HepG2 (cell line): ENCODE data around the gene WNT16. TPM values are rescaled to one million over a fixed set of nuclear protein-coding genes. Genes with fewer than 3 reads are reported as not detected.

Experiments used
- ATAC-seq: fragments of 200-7000 bp; cut with Tn5 transposase; 3 replicates; pipeline ENCODE4 v1.9.1; 2020; ENCODE audit warnings: mild to moderate bottlenecking, moderate library complexity
- BruUV-seq: library from RNA; stranded (reverse); fragments of 400-500 nt; replicated peaks from 2 replicates; lab custom pipeline; 2021; lab: Mats Ljungman, UMichigan
- CTCF ChIA-PET: fragments of 300-600 bp; formaldehyde crosslinking; extraction: SDS; loops from one replicate; lab custom pipeline; 2021; ENCODE audit warnings: low total read pairs, inconsistent platforms, low intra/inter-chr PET ratio; lab: Yijun Ruan, JAX
- POLR2A ChIA-PET: fragments of 350-600 bp; sonication (Branson Sonifier 250); formaldehyde crosslinking; loops from one replicate; lab custom pipeline; 2020; ENCODE audit warnings: antibody characterized with exemption, inconsistent platforms; lab: Yijun Ruan, JAX
- DNase-seq: peaks from one replicate; pipeline ENCODE4 v3.0.0-alpha.2; 2015; ENCODE audit warnings: low spot score
- FAIRE-seq: peaks from 3 replicates; lab custom pipeline; 2011; peaks lifted over from hg19 to GRCh38; lab: Jason Lieb, UNC
- H2AFZ ChIP-seq: one replicate; pipeline ENCODE4 v1.6.1; 2011; ENCODE audit warnings: low read length, inconsistent platforms
- H3K27ac ChIP-seq: fragments of 300-600 bp; 3 replicates; pipeline ENCODE4 v1.8.0; 2011; ENCODE audit warnings: mixed run types, mild to moderate bottlenecking, mixed read lengths, low read length, inconsistent platforms; ENCODE audit not compliant: insufficient read depth; ENCODE audit errors: extremely low read length
- H3K27me3 ChIP-seq, 2 experiments: fragments of 200-600 bp in 1 of 2; 2 replicates in 1 of 2; 3 replicates in 1 of 2; pipeline versions ENCODE4 v1.6.0 to v1.8.0; 2011; ENCODE audit warnings: low read length in 2 of 2, mild to moderate bottlenecking in 2 of 2, moderate library complexity in 2 of 2, inconsistent platforms in 1 of 2; ENCODE audit not compliant: insufficient read depth in 2 of 2, control insufficient read depth in 1 of 2
- H3K36me3 ChIP-seq, 2 experiments: fragments of 200-600 bp in 1 of 2; replicated peaks in 1 of 2; 2 replicates in 1 of 2; 3 replicates in 1 of 2; pipeline versions ENCODE4 v1.5.1 to v1.8.0; 2011; ENCODE audit warnings: low read length in 2 of 2, inconsistent platforms in 1 of 2; ENCODE audit not compliant: insufficient read depth in 2 of 2, control insufficient read depth in 1 of 2
- H3K4me1 ChIP-seq: 2 replicates; pipeline ENCODE4 v1.5.1; 2012; ENCODE audit warnings: low read length, inconsistent platforms; ENCODE audit not compliant: insufficient read depth
- H3K4me2 ChIP-seq: 2 replicates; pipeline ENCODE4 v1.6.0; 2011; ENCODE audit warnings: low read depth, low read length, inconsistent platforms
- H3K4me3 ChIP-seq, 3 experiments: fragments of 200-600 bp in 1 of 3; sonication (generic), shearing (Covaris generic) in 1 of 3; replicated peaks in 1 of 3; 2 replicates each; pipeline ENCODE4 v1.5.1; 2011 to 2016; ENCODE audit warnings: low read length in 3 of 3, inconsistent platforms in 2 of 3, low read depth in 2 of 3, mild to moderate bottlenecking in 2 of 3, control low read depth in 1 of 3, mixed read lengths in 1 of 3; ENCODE audit not compliant: insufficient read depth in 1 of 3
- H3K79me2 ChIP-seq: one replicate; pipeline ENCODE4 v1.6.1; 2011; ENCODE audit warnings: low read length, inconsistent platforms; ENCODE audit not compliant: insufficient read depth
- H3K9ac ChIP-seq: 2 replicates; pipeline ENCODE4 v1.6.0; 2011; ENCODE audit warnings: mild to moderate bottlenecking, low read depth, low read length, inconsistent platforms; ENCODE audit not compliant: insufficient read depth
- H3K9me3 ChIP-seq: 2 replicates; pipeline ENCODE4 v1.5.1; 2012; ENCODE audit warnings: mild to moderate bottlenecking, low read length
- H4K20me1 ChIP-seq: 2 replicates; pipeline ENCODE4 v1.6.0; 2011; ENCODE audit warnings: inconsistent platforms, mild to moderate bottlenecking, low read length, moderate library complexity; ENCODE audit not compliant: insufficient read depth
- CHD4 ChIP-seq: fragments of 200-600 bp; sonication (generic); IDR thresholded peaks from 2 replicates; pipeline ENCODE4 v1.7.0; 2017; ENCODE audit warnings: mild to moderate bottlenecking, low read length, borderline replicate concordance
- EHMT2 ChIP-seq: fragments of 200-600 bp; sonication (generic); IDR thresholded peaks from 2 replicates; pipeline ENCODE4 v1.7.0; 2017; ENCODE audit warnings: antibody characterized with exemption, low read depth, low read length, borderline replicate concordance
- KMT2B ChIP-seq: IDR thresholded peaks from 2 replicates; pipeline ENCODE4 v1.6.1; 2016; ENCODE audit warnings: missing genetic modification reagents, missing compliant biosample characterization
- RCOR2 ChIP-seq: IDR thresholded peaks from 2 replicates; pipeline ENCODE4 v1.6.1; 2016; ENCODE audit warnings: missing biosample characterization, missing genetic modification reagents
- RFX1 ChIP-seq: fragments of 450-650 bp; IDR thresholded peaks from 2 replicates; pipeline ENCODE4 v1.6.1; 2017
- YY1 ChIP-seq: IDR thresholded peaks from 2 replicates; pipeline ENCODE4 v1.6.1; 2011; ENCODE audit warnings: low read length, low read depth, moderate library complexity, mild to moderate bottlenecking; ENCODE audit not compliant: insufficient read depth, insufficient replicate concordance
- ZFP36L2 ChIP-seq: sonication (generic); formaldehyde crosslinking; IDR thresholded peaks from 2 replicates; pipeline ENCODE4 v1.4.0; 2020; ENCODE audit warnings: missing genetic modification reagents
- ZNF34 ChIP-seq: sonication (generic); formaldehyde crosslinking; IDR thresholded peaks from 2 replicates; pipeline ENCODE4 v1.4.0; 2020; ENCODE audit warnings: mild to moderate bottlenecking, missing genetic modification reagents, borderline replicate concordance
- ZNF605 ChIP-seq: sonication (generic); formaldehyde crosslinking; IDR thresholded peaks from 2 replicates; pipeline ENCODE4 v1.8.0; 2022; ENCODE audit warnings: mild to moderate bottlenecking, missing genetic modification reagents
- ZNF678 ChIP-seq: sonication (generic); formaldehyde crosslinking; IDR thresholded peaks from 2 replicates; pipeline ENCODE4 v1.4.0; 2020; ENCODE audit warnings: mild to moderate bottlenecking, missing genetic modification reagents
- ZNF782 ChIP-seq: sonication (generic); formaldehyde crosslinking; IDR thresholded peaks from 2 replicates; pipeline ENCODE4 v1.4.0; 2020; ENCODE audit warnings: missing genetic modification reagents, mild to moderate bottlenecking, borderline replicate concordance
- ZZZ3 ChIP-seq: sonication (generic); formaldehyde crosslinking; IDR thresholded peaks from 2 replicates; pipeline ENCODE4 v1.4.0; 2020; ENCODE audit warnings: missing genetic modification reagents, mild to moderate bottlenecking, borderline replicate concordance
- WGBS: methylation state at CpG from one replicate; pipeline ENCODE4 v1.1.6; 2017; ENCODE audit warnings: low lambda C conversion rate; 5-methylcytosine and 5-hydroxymethylcytosine counted together
- in situ Hi-C: cut with HindIII; loops from 2 replicates; pipeline ENCODE4 v1.10.0; 2017; ENCODE audit warnings: low pct_unique_long_range_greater_than_20kb; ENCODE audit not compliant: extremely low pct_ligation_motif_present
- intact Hi-C: fragments of 100-400 bp; cut with micrococcal nuclease; formaldehyde crosslinking; loops from one replicate; pipeline ENCODE4 v1.10.0; 2022; ENCODE audit not compliant: unreplicated experiment
- polyA plus RNA-seq, 8 experiments: library from polyadenylated mRNA; depleted of rRNA in 3 of 8; stranded (reverse) in 7 of 8; unstranded in 1 of 8; fragments of >200 nt; fragmentation: Illumina TruSeq in 4 of 8; extraction: Trizol in 4 of 8; gene quantifications; 2 replicates each; pipeline versions ENCODE4 v1.2.1 to v1.2.3, GENCODE V29; 2011 to 2016; ENCODE audit warnings: low read depth in 4 of 8, missing spikeins in 1 of 8, mixed read lengths in 1 of 8; ENCODE audit not compliant: insufficient read depth in 1 of 8
- total RNA-seq, 5 experiments: library from RNA; depleted of rRNA; stranded (reverse); fragments of >200 nt; fragmentation: Illumina TruSeq; extraction: Trizol; gene quantifications; 2 replicates each; pipeline ENCODE4 v1.2.3, GENCODE V29; 2016; ENCODE audit warnings: low read depth in 1 of 5
- TF ChIP-seq, protein P1 (sequence below): sonication (generic); formaldehyde crosslinking; IDR thresholded peaks from 2 replicates; pipeline ENCODE4 v1.5.0; 2020; ENCODE audit warnings: mild to moderate bottlenecking, low read depth, missing genetic modification reagents, borderline replicate concordance
- TF ChIP-seq, protein P2 (sequence below): sonication (generic); formaldehyde crosslinking; IDR thresholded peaks from 2 replicates; pipeline ENCODE4 v1.5.1; 2020; ENCODE audit warnings: missing genetic modification reagents, mild to moderate bottlenecking, borderline replicate concordance
- TF ChIP-seq, protein P3 (sequence below): sonication (generic); formaldehyde crosslinking; IDR thresholded peaks from 2 replicates; pipeline ENCODE4 v1.4.0; 2020; ENCODE audit warnings: low read depth, mild to moderate bottlenecking, missing genetic modification reagents
- TF ChIP-seq, protein P4 (sequence below): sonication (generic); formaldehyde crosslinking; IDR thresholded peaks from 2 replicates; pipeline ENCODE4 v1.4.0; 2020; ENCODE audit warnings: missing genetic modification reagents

WNT16 gene
- total and polyA plus RNA-seq, 2 of the 13 experiments (the other 11 are each of a cell fraction or from before 2014, with no cell fraction given) = not detected

DNA sequence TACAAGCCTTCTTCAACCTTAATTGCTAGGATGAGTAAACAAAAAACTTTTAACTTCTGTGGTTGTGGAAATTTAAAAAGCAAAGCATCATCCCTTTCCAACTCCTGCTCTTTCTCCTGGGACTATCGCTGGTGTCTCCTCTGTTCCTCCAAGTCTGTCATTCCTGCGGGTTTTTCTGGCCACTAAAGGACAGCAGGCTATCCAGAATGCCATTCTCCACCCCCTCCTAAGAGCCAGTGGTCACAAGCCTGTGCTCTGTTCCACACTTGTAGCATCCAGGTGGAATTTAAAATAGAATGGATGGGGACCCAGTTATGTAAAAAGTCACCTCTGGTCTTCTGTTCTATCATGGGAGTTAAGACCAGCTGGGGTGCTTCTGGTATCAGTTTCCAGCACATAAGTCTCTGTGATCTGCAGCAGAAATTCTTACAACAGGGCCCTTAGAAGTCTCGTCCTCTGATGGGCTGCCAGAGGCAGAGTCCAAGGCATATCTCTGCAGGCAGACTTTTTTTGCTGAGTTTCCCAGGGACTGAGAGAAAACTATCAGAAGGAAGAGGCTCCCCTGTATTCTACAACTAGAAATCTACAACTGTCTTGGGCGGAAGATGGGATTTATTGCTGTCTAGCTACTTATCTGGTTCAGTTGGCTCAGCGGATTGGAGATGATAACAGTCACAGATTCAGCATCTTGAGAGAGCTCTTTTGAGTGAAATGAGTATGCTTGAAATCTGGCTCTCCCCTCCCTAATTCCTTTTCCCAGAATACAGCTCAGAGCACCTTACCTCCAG is 5.1 kb upstream of the WNT16 start:
- no peaks in the 10 kb centered on the region for H3K4me1 ChIP-seq
- CTCF ChIA-PET = no interaction called here
- no peak overlapping the region for H3K4me3 ChIP-seq
- in situ Hi-C loops = no loop called here
- WGBS = 8% methylated on average over 4 of the region's 5 CpGs
- intact Hi-C loops = no loop called here
- no peak overlapping the region for H2AFZ ChIP-seq
- H3K9ac ChIP-seq = no peak overlapping the region
- no peaks in the 10 kb centered on the region for H3K9me3 ChIP-seq
- DNase-seq = no peak
- H3K4me2 ChIP-seq = no peak overlapping the region
- no peak for TF ChIP-seq ZZZ3 (CRISPR knock-in tag)
- TF ChIP-seq ZNF782 (CRISPR knock-in tag) = no peak
- TF ChIP-seq RFX1 = no peak
- TF ChIP-seq ZNF34 = no peak
- TF ChIP-seq ZFP36L2 (CRISPR knock-in tag) = no peak
- TF ChIP-seq ZNF605 = no peak
- TF ChIP-seq CHD4 = no peak
- no peak for TF ChIP-seq EHMT2
- TF ChIP-seq KMT2B (CRISPR knock-in tag) = no peak
- TF ChIP-seq, protein P1, sequence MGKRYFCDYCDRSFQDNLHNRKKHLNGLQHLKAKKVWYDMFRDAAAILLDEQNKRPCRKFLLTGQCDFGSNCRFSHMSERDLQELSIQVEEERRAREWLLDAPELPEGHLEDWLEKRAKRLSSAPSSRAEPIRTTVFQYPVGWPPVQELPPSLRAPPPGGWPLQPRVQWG (CRISPR knock-in tag) = no peak
- TF ChIP-seq, protein P2, sequence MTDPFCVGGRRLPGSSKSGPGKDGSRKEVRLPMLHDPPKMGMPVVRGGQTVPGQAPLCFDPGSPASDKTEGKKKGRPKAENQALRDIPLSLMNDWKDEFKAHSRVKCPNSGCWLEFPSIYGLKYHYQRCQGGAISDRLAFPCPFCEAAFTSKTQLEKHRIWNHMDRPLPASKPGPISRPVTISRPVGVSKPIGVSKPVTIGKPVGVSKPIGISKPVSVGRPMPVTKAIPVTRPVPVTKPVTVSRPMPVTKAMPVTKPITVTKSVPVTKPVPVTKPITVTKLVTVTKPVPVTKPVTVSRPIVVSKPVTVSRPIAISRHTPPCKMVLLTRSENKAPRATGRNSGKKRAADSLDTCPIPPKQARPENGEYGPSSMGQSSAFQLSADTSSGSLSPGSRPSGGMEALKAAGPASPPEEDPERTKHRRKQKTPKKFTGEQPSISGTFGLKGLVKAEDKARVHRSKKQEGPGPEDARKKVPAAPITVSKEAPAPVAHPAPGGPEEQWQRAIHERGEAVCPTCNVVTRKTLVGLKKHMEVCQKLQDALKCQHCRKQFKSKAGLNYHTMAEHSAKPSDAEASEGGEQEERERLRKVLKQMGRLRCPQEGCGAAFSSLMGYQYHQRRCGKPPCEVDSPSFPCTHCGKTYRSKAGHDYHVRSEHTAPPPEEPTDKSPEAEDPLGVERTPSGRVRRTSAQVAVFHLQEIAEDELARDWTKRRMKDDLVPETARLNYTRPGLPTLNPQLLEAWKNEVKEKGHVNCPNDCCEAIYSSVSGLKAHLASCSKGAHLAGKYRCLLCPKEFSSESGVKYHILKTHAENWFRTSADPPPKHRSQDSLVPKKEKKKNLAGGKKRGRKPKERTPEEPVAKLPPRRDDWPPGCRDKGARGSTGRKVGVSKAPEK (CRISPR knock-in tag) = no peak
- TF ChIP-seq, protein P3, sequence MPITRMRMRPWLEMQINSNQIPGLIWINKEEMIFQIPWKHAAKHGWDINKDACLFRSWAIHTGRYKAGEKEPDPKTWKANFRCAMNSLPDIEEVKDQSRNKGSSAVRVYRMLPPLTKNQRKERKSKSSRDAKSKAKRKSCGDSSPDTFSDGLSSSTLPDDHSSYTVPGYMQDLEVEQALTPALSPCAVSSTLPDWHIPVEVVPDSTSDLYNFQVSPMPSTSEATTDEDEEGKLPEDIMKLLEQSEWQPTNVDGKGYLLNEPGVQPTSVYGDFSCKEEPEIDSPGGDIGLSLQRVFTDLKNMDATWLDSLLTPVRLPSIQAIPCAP = no peak
- TF ChIP-seq YY1 = no peak
- TF ChIP-seq ZNF678 (CRISPR knock-in tag) = no peak
- no peak for TF ChIP-seq RCOR2 (CRISPR knock-in tag)
- TF ChIP-seq, protein P4, sequence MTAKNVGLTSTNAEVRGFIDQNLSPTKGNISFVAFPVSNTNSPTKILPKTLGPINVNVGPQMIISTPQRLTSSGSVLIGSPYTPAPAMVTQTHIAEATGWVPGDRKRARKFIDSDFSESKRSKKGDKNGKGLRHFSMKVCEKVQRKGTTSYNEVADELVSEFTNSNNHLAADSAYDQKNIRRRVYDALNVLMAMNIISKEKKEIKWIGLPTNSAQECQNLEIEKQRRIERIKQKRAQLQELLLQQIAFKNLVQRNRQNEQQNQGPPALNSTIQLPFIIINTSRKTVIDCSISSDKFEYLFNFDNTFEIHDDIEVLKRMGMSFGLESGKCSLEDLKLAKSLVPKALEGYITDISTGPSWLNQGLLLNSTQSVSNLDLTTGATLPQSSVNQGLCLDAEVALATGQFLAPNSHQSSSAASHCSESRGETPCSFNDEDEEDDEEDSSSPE (CRISPR knock-in tag) = no peak
- TF ChIP-seq, all 625 proteins: peak for 0
- no peak overlapping the region for H3K27ac ChIP-seq
- no peaks in the 10 kb centered on the region for H3K36me3 ChIP-seq
- no TSS peak for BruUV-seq
- no peak for FAIRE-seq
- peaks cover 0 to 11% of the 10 kb centered on the region in 2 experiments; a peak in 1 of 5 replicates for H3K27me3 ChIP-seq
- no peak for ATAC-seq
- POLR2A ChIA-PET = no interaction called here
- no peaks in the 10 kb centered on the region for H4K20me1 ChIP-seq
- no peaks in the 10 kb centered on the region for H3K79me2 ChIP-seq
